ENCODE data around the gene PHOX2A.

DNA sequence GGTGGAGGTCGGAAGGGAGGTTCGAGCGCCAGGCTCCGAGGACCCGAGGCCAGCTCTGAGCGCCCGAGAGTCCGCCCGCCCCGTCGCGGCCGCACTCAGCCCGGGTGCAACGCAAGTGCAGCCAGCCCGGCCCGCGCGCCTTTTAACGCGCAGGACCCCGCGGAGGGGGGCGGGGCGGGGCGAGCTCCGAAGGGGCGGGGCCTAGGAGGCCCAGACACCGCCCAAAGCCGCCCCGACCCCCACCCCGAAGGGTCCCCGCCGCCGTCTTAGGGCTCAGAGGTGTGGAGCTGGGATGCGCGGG, at the start of gene PHOX2A:
- TF ChIP-seq, protein P1, sequence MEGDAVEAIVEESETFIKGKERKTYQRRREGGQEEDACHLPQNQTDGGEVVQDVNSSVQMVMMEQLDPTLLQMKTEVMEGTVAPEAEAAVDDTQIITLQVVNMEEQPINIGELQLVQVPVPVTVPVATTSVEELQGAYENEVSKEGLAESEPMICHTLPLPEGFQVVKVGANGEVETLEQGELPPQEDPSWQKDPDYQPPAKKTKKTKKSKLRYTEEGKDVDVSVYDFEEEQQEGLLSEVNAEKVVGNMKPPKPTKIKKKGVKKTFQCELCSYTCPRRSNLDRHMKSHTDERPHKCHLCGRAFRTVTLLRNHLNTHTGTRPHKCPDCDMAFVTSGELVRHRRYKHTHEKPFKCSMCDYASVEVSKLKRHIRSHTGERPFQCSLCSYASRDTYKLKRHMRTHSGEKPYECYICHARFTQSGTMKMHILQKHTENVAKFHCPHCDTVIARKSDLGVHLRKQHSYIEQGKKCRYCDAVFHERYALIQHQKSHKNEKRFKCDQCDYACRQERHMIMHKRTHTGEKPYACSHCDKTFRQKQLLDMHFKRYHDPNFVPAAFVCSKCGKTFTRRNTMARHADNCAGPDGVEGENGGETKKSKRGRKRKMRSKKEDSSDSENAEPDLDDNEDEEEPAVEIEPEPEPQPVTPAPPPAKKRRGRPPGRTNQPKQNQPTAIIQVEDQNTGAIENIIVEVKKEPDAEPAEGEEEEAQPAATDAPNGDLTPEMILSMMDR (conservative IDR thresholded peaks at IDR 0.05) = no peak
- no peak for TF ChIP-seq EZH2 (IDR thresholded peaks at IDR 0.05; ENCODE audit: low read depth)

Data from PC-9 (cell line).